ENCODE data around the gene ZNF512. TPM values are rescaled to one million over a fixed set of nuclear protein-coding genes. Genes with fewer than 3 reads are reported as not detected.

Gene ZNF512, protein sequence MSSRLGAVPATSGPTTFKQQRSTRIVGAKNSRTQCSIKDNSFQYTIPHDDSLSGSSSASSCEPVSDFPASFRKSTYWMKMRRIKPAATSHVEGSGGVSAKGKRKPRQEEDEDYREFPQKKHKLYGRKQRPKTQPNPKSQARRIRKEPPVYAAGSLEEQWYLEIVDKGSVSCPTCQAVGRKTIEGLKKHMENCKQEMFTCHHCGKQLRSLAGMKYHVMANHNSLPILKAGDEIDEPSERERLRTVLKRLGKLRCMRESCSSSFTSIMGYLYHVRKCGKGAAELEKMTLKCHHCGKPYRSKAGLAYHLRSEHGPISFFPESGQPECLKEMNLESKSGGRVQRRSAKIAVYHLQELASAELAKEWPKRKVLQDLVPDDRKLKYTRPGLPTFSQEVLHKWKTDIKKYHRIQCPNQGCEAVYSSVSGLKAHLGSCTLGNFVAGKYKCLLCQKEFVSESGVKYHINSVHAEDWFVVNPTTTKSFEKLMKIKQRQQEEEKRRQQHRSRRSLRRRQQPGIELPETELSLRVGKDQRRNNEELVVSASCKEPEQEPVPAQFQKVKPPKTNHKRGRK
- total RNA-seq = 14.6 and 17.1 TPM in 2 replicates

DNA sequence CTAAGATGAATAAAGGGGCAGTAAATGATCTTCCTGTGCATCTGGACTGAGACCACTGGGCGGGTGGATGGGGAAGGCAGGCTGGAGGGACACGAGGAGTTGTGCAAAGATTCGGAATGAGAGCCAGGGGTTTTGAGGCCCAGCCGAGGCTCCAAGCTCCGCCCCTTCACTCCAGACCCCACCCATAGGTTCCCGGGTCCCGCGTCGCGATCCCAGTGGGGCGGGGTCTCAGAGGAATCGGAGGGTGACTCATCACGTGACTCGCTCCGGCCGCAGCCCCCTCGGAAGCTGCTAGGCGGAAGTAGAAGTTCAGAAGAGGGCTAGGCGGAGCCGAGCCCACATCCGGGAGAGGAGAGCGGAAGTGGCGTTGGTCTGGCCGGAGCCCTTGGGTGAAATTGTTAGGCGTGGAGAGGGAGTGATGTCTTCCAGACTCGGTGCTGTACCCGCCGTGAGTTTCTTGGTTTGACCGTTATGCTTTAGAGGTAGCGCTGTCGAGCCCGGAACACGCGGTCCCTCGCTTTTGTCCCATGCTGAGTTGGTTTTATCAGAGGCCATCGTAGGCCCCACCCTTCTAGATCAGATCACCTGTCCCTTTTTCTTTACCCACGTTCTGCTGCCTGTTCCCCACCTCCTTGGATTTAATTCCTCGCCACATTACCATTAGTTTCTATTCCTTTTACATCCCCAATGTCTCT lies at the start of gene ZNF512:
TSS of gene ZNF512 (plus strand) at position 348 of the 695 bp plus-strand sequence. CDS start at position 419, 71 bp downstream.

DNA sequence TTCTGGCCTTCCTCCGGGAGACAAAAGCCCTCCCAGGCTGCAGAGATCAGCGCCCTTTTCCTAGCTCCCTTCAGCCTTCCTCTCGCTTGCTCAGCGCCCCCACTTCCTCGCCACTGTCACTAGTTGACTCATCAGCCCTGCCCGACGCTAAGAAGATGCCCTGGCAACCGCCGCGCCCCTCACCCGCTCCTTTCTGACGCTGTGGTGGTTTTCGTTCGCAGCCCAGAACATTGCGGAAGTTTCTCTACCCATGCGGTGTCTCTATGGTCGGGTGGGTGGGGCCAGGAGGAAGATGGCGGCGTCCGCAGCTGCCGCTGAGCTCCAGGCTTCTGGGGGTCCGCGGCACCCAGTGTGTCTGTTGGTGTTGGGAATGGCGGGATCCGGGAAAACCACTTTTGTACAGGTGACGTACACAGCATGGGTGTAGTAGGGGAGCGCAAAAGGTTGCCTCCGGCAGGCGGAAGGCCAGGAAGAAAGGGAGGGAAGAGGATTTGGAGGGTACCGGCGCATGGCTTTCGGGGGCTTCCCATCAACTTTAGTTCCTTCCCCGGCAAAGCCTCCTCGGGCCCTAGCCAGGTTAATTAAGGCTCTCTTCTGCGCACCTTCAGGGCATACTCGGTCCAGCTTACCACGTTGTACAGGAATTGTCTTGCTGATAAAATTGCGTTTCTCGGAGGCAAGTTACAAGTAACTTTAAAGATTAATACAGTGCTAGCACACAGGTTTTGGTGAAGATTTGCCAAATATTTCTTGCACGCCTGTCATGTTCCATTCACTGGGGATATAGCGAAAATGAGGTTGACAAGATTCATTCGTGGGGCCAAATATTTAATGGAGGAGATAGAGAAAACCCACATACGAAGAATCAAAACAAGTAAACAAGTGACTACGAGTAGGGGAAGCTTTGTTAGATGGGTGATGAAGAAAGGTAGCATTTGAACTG lies 46.2 kb downstream of the ZNF512 start, which contains the start of the genes CCDC121 and GPN1:
TSS of gene CCDC121 (minus strand) at position 246 of the 943 bp plus-strand sequence. CDS start 1,213 bp downstream, outside the sequence.
TSS of gene GPN1 (plus strand) at position 284 of the 943 bp plus-strand sequence. CDS start at position 293, 9 bp downstream.

DNA sequence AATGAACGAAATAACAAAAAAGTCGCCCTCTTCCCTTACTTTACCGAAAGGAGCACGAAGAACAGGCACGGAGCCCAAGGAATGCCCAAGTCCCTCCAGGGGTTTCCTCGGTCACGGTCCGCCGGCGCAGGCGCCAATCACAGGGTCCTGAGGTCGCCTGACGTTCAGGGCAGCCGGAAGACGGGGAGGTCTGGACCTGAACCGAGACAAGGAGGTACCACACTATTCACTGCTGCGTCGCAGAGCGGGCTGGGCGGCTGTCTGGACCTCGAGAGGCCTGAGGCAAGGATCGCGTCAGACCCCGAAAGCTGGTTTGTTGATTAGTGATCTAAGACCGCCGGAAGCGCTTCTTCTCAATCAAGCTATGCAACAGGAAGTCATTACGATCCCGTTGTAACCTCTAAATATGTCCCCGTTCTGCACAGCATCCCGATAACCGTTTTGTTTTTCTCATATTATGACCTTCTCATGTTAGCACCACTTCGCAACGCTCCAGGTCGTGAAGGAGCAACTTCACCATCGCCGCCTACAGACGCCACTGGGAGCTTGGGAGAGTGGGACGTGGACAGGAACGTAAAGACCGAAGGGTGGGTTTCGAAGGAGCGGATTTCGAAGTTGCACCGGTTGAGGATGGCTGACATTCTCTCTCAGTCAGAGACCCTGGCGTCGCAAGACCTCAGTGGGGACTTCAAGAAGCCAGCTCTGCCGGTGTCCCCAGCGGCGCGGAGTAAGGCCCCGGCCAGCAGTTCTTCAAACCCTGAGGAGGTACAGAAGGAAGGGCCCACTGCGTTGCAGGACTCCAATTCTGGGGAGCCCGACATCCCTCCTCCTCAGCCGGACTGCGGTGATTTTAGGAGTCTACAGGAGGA lies 80.7 kb downstream of the ZNF512 start, which contains the start of the genes SLC4A1AP and SUPT7L:
TSS of gene SLC4A1AP (plus strand) at position 605 of the 869 bp plus-strand sequence. CDS start at position 631, 26 bp downstream.
TSS of gene SUPT7L (minus strand) at position 330 of the 869 bp plus-strand sequence. CDS start 1,422 bp downstream, outside the sequence.

Other genes with a start within 250 kb of the ZNF512 start
- gene GTF3C2, start 226.3 kb upstream of the ZNF512 start, total RNA-seq = 31.6 and 44.4 TPM in 2 replicates
- gene EIF2B4, start 212.7 kb upstream of the ZNF512 start, total RNA-seq = 29.2 and 31.3 TPM in 2 replicates
- gene SNX17, start 212.4 kb upstream of the ZNF512 start, total RNA-seq = 148 and 159 TPM in 2 replicates
- gene ZNF513, start 202.3 kb upstream of the ZNF512 start, total RNA-seq = 4.0 and 6.2 TPM in 2 replicates
- 54.6 and 54.7 TPM in 2 replicates for gene PPM1G, start 173.5 kb upstream of the ZNF512 start, total RNA-seq
- 75.3 and 91.5 TPM in 2 replicates for gene NRBP1, start 154.4 kb upstream of the ZNF512 start, total RNA-seq
- gene KRTCAP3, start 140.7 kb upstream of the ZNF512 start, total RNA-seq = 0.97 TPM in 1 of 2 replicates, not detected in the other
- gene IFT172, start 93.3 kb upstream of the ZNF512 start, total RNA-seq = 17.9 and 35.2 TPM in 2 replicates
- gene FNDC4, start 87.8 kb upstream of the ZNF512 start, total RNA-seq = 12.8 and 15.6 TPM in 2 replicates
- 0.32 TPM in 1 of 2 replicates, not detected in the other for gene GCKR, start 86.2 kb upstream of the ZNF512 start, total RNA-seq
- gene CCDC121, start 46.0 kb downstream of the ZNF512 start, total RNA-seq = 1.6 and 2.1 TPM in 2 replicates
- 21.3 and 21.9 TPM in 2 replicates for gene GPN1, start 46.0 kb downstream of the ZNF512 start, total RNA-seq
- 16.1 and 20.6 TPM in 2 replicates for gene SUPT7L, start 80.6 kb downstream of the ZNF512 start, total RNA-seq
- 15.2 and 24.9 TPM in 2 replicates for gene SLC4A1AP, start 80.8 kb downstream of the ZNF512 start, total RNA-seq
- gene MRPL33, start 188.7 kb downstream of the ZNF512 start, total RNA-seq = 66.1 and 94.2 TPM in 2 replicates